KMS-11 (cell line): ENCODE measurements around the gene TAGAP.

Source experiments
- H2AFZ ChIP-seq: fragments of 200-600 bp; sonication (generic); 2 replicates; pipeline ENCODE4 v1.6.1; 2016; ENCODE audit warnings: antibody characterized with exemption, mixed run types, low read depth
- H3K27ac ChIP-seq: fragments of 200-600 bp; sonication (generic); 2 replicates; pipeline ENCODE4 v1.6.1; 2016; ENCODE audit warnings: mild to moderate bottlenecking, mixed run types
- H3K27me3 ChIP-seq: fragments of 200-600 bp; sonication (generic); 2 replicates; pipeline ENCODE4 v1.6.1; 2017; ENCODE audit warnings: mild to moderate bottlenecking, low read depth, mixed run types, moderate library complexity; ENCODE audit not compliant: insufficient read depth
- H3K36me3 ChIP-seq: fragments of 200-600 bp; sonication (generic); 2 replicates; pipeline ENCODE4 v1.6.1; 2017; ENCODE audit warnings: mild to moderate bottlenecking, mixed run types; ENCODE audit not compliant: insufficient read depth
- H3K4me1 ChIP-seq: fragments of 200-600 bp; sonication (generic); 2 replicates; pipeline ENCODE4 v1.6.1; 2016; ENCODE audit warnings: mild to moderate bottlenecking, low read depth, mixed run types; ENCODE audit not compliant: poor library complexity, severe bottlenecking
- H3K4me2 ChIP-seq: fragments of 200-600 bp; sonication (generic); 2 replicates; pipeline ENCODE4 v1.7.0; 2016; ENCODE audit warnings: mild to moderate bottlenecking, mixed run types
- H3K4me3 ChIP-seq: fragments of 200-600 bp; sonication (generic); IDR thresholded peaks from 2 replicates; pipeline ENCODE4 v1.6.1; 2017; ENCODE audit warnings: low read depth, low read length, mixed read lengths; ENCODE audit not compliant: insufficient read depth
- H3K79me2 ChIP-seq: fragments of 200-600 bp; sonication (generic); 2 replicates; pipeline ENCODE4 v1.6.1; 2016; ENCODE audit warnings: low read depth, mixed run types; ENCODE audit not compliant: insufficient read depth
- H3K9ac ChIP-seq: fragments of 200-600 bp; sonication (generic); 2 replicates; pipeline ENCODE4 v1.6.1; 2016; ENCODE audit warnings: mild to moderate bottlenecking, mixed run types
- H4K20me1 ChIP-seq: fragments of 200-600 bp; sonication (generic); 2 replicates; pipeline ENCODE4 v1.6.1; 2016; ENCODE audit warnings: mild to moderate bottlenecking, mixed run types; ENCODE audit not compliant: insufficient read depth
- CTCF ChIP-seq: fragments of 200-600 bp; sonication (generic); conservative IDR thresholded peaks from 2 replicates; pipeline ENCODE4 v1.6.1; 2017; ENCODE audit warnings: low read depth, mild to moderate bottlenecking, antibody characterized with exemption, low read length, moderate library complexity, mixed read lengths

The TAGAP gene

GRCh38 chr6:159056432-159056831 is 11.6 kb upstream of the TAGAP start:
- Histone ChIP-seq H3K27ac (no peak overlapping the region), H3K4me2 (no peak overlapping the region), H3K79me2 (no peaks in the 10 kb centered on the region), H3K4me3 (no peak overlapping the region), H4K20me1 (no peaks in the 10 kb centered on the region), H3K36me3 (no peaks in the 10 kb centered on the region), H3K4me1 (no peaks in the 10 kb centered on the region), H3K27me3 (no peaks in the 10 kb centered on the region), H2AFZ (no peak overlapping the region), H3K9ac (no peak overlapping the region)
- TF ChIP-seq CTCF = no peak

- no peaks in the 10 kb centered on the region for H3K79me2 ChIP-seq
- no peak overlapping the region for H3K4me2 ChIP-seq
- H3K4me3 ChIP-seq = no peak overlapping the region
- H3K4me1 ChIP-seq = no peaks in the 10 kb centered on the region
- no peak for TF ChIP-seq CTCF
- H4K20me1 ChIP-seq = no peaks in the 10 kb centered on the region
- no peak overlapping the region for H3K9ac ChIP-seq
- no peak overlapping the region for H3K27ac ChIP-seq
- no peaks in the 10 kb centered on the region for H3K27me3 ChIP-seq
- H2AFZ ChIP-seq = no peak overlapping the region
- no peaks in the 10 kb centered on the region for H3K36me3 ChIP-seq
Measured at GRCh38 chr6:159056003-159056402, 11.2 kb upstream of the TAGAP start.

GRCh38 chr6:159053781-159054398 is 9.1 kb upstream of the TAGAP start:
- Histone ChIP-seq H3K36me3 (no peaks in the 10 kb centered on the region), H3K4me1 (no peaks in the 10 kb centered on the region), H4K20me1 (no peaks in the 10 kb centered on the region), H2AFZ (no peak overlapping the region), H3K27me3 (no peaks in the 10 kb centered on the region), H3K4me2 (no peak overlapping the region), H3K79me2 (no peaks in the 10 kb centered on the region), H3K9ac (no peak overlapping the region), H3K4me3 (no peak overlapping the region), H3K27ac (no peak overlapping the region)
- no peak for TF ChIP-seq CTCF

- Histone ChIP-seq H3K4me1 (no peaks in the 10 kb centered on the region), H2AFZ (no peak overlapping the region), H3K27ac (no peak overlapping the region), H3K4me3 (no peak overlapping the region), H3K36me3 (no peaks in the 10 kb centered on the region), H4K20me1 (no peaks in the 10 kb centered on the region), H3K9ac (no peak overlapping the region), H3K79me2 (no peaks in the 10 kb centered on the region), H3K27me3 (no peaks in the 10 kb centered on the region), H3K4me2 (no peak overlapping the region)
- TF ChIP-seq CTCF = no peak
Measured at GRCh38 chr6:159052720-159053119, 7.9 kb upstream of the TAGAP start.
